A549 (cell line): ENCODE results near the gene PBX3. TPM values are rescaled to one million over a fixed set of nuclear protein-coding genes. Genes with fewer than 3 reads are reported as not detected.

Experiments used
- ATAC-seq, 2 experiments: fragments of 200-7000 bp in 1 of 2; fragments of >200 bp in 1 of 2; cut with Nextera tagmentation in 1 of 2; cut with Tn5 transposase in 1 of 2; 3 replicates each; pipeline versions ENCODE4 v1.8.0 to v1.9.1; 2018 to 2020; ENCODE audit warnings: mild to moderate bottlenecking in 1 of 2, moderate library complexity in 1 of 2
- CTCF ChIA-PET: fragments of 300-600 bp; sonication (Branson Sonifier 250); formaldehyde crosslinking; extraction: SDS; loops from one replicate; lab custom pipeline; 2021; ENCODE audit warnings: antibody characterized with exemption, inconsistent platforms; lab: Yijun Ruan, JAX
- POLR2A ChIA-PET: fragments of 350-600 bp; formaldehyde crosslinking; extraction: SDS; loops from one replicate; lab custom pipeline; 2021; ENCODE audit warnings: antibody characterized with exemption, inconsistent platforms; lab: Yijun Ruan, JAX
- DNase-seq, 2 experiments: peaks; one replicate each; pipeline versions ENCODE4 v3.0.0 to v3.0.0-alpha.2; 2011 to 2016; ENCODE audit warnings: low read depth in 1 of 2, low spot score in 1 of 2
- FAIRE-seq: peaks from 2 replicates; lab custom pipeline; 2011; peaks lifted over from hg19 to GRCh38; lab: Jason Lieb, UNC
- H3K27ac ChIP-seq, 2 experiments: fragments of >200 bp; sonication (Bioruptor Twin); formaldehyde crosslinking; 3 replicates each; pipeline ENCODE4 v1.5.1; 2016 to 2017
- H3K4me1 ChIP-seq: fragments of >200 bp; sonication (Bioruptor Twin); formaldehyde crosslinking; 3 replicates; pipeline ENCODE4 v1.6.1; 2016
- H3K4me2 ChIP-seq: fragments of >200 bp; sonication (Bioruptor Twin); formaldehyde crosslinking; 3 replicates; pipeline ENCODE4 v1.6.1; 2016
- H3K4me3 ChIP-seq: fragments of >200 bp; sonication (Bioruptor Twin); formaldehyde crosslinking; 3 replicates; pipeline ENCODE4 v1.5.1; 2016
- H3K9me3 ChIP-seq: fragments of >200 bp; sonication (Bioruptor Twin); formaldehyde crosslinking; 3 replicates; pipeline ENCODE4 v1.6.1; 2016
- ATOH8 ChIP-seq: fragments of 250-450 bp; sonication (Bioruptor Pico); IDR thresholded peaks from 2 replicates; pipeline ENCODE4 v1.5.0; 2020; ENCODE audit warnings: low read depth, mild to moderate bottlenecking, moderate library complexity
- BHLHE40 ChIP-seq: IDR thresholded peaks from 2 replicates; pipeline ENCODE4 v1.6.1; 2012; ENCODE audit warnings: low read depth, low read length, inconsistent platforms
- CBX2 ChIP-seq: fragments of 200-600 bp; sonication (generic); IDR thresholded peaks from 2 replicates; pipeline ENCODE4 v1.6.1; 2016; ENCODE audit warnings: low read depth, mild to moderate bottlenecking, borderline replicate concordance
- CTCF ChIP-seq: fragments of >200 bp; sonication (Bioruptor Twin); formaldehyde crosslinking; IDR thresholded peaks from 3 replicates; pipeline ENCODE4 v1.5.1; 2016
- ELK1 ChIP-seq: fragments of 150-350 bp; IDR thresholded peaks from 2 replicates; pipeline ENCODE4 v1.6.1; 2014; ENCODE audit warnings: low read depth, mild to moderate bottlenecking, low read length
- EP300 ChIP-seq, 2 experiments: fragments of >200 bp; sonication (Bioruptor Twin); formaldehyde crosslinking; IDR thresholded peaks; 2 replicates in 1 of 2; 3 replicates in 1 of 2; pipeline ENCODE4 v1.6.1; 2016 to 2017
- FOSL2 ChIP-seq, 2 experiments: fragments of 450-650 bp in 1 of 2; fragments of >200 bp in 1 of 2; sonication (Bioruptor Twin) in 1 of 2; formaldehyde crosslinking; IDR thresholded peaks; 2 replicates each; pipeline versions ENCODE4 v1.5.0 to v1.6.1; 2016 to 2020; ENCODE audit warnings: mild to moderate bottlenecking in 1 of 2, moderate library complexity in 1 of 2
- FOXS1 ChIP-seq: fragments of 250-450 bp; sonication (Bioruptor Pico); IDR thresholded peaks from 2 replicates; pipeline ENCODE4 v1.5.0; 2020; ENCODE audit warnings: mild to moderate bottlenecking, moderate library complexity
- HEYL ChIP-seq: fragments of 250-450 bp; sonication (Bioruptor Pico); IDR thresholded peaks from 2 replicates; pipeline ENCODE4 v1.8.0; 2021; ENCODE audit warnings: mild to moderate bottlenecking, moderate library complexity
- HOXA7 ChIP-seq: fragments of 250-450 bp; sonication (Bioruptor Pico); IDR thresholded peaks from 2 replicates; pipeline ENCODE4 v1.5.0; 2020; ENCODE audit warnings: mild to moderate bottlenecking, moderate library complexity
- HOXB5 ChIP-seq: fragments of 250-450 bp; sonication (Bioruptor Pico); IDR thresholded peaks from 2 replicates; pipeline ENCODE4 v1.5.0; 2020; ENCODE audit warnings: mild to moderate bottlenecking, moderate library complexity
- MAFK ChIP-seq: fragments of 450-650 bp; IDR thresholded peaks from 2 replicates; pipeline ENCODE4 v1.6.1; 2014; ENCODE audit not compliant: partially characterized antibody
- MAX ChIP-seq: IDR thresholded peaks from 2 replicates; pipeline ENCODE4 v1.6.1; 2012
- NR3C1 ChIP-seq: fragments of >200 bp; sonication (Bioruptor Twin); formaldehyde crosslinking; IDR thresholded peaks from 3 replicates; pipeline ENCODE4 v1.6.1; 2017
- PBX3 ChIP-seq: IDR thresholded peaks from 2 replicates; pipeline ENCODE4 v1.6.1; 2012
- POLR2AphosphoS2 ChIP-seq: conservative IDR thresholded peaks from 2 replicates; pipeline ENCODE4 v1.6.1; 2012; ENCODE audit warnings: low read length, improper control_type of control experiment, inconsistent platforms
- RAD21 ChIP-seq, 2 experiments: fragments of >200 bp in 1 of 2; sonication (Bioruptor Twin) in 1 of 2; formaldehyde crosslinking in 1 of 2; IDR thresholded peaks in 1 of 2; conservative IDR thresholded peaks in 1 of 2; 2 replicates in 1 of 2; 3 replicates in 1 of 2; pipeline ENCODE4 v1.6.1; 2012 to 2018; ENCODE audit warnings: inconsistent platforms in 1 of 2
- RNF2 ChIP-seq: fragments of 200-600 bp; sonication (generic); IDR thresholded peaks from 2 replicates; pipeline ENCODE4 v1.6.1; 2016; ENCODE audit warnings: low read depth, mild to moderate bottlenecking, antibody characterized with exemption, moderate library complexity, borderline replicate concordance
- USF2 ChIP-seq: fragments of 450-650 bp; IDR thresholded peaks from 2 replicates; pipeline ENCODE4 v1.6.1; 2014; ENCODE audit warnings: antibody characterized with exemption
- ZC3H11A ChIP-seq: fragments of 450-650 bp; IDR thresholded peaks from 2 replicates; pipeline ENCODE4 v1.6.1; 2014; ENCODE audit warnings: antibody characterized with exemption, mild to moderate bottlenecking
- ZNF302 ChIP-seq: fragments of 250-450 bp; sonication (Bioruptor Pico); IDR thresholded peaks from 2 replicates; pipeline ENCODE4 v1.9.0; 2021; ENCODE audit warnings: inconsistent platforms, mild to moderate bottlenecking, moderate library complexity
- ZSCAN20 ChIP-seq: fragments of 250-450 bp; sonication (Bioruptor Pico); IDR thresholded peaks from 2 replicates; pipeline ENCODE4 v1.8.0; 2022; ENCODE audit warnings: mild to moderate bottlenecking, moderate library complexity
- WGBS: methylation state at CpG from one replicate; pipeline ENCODE4 v1.1.6; 2017; ENCODE audit errors: missing lambda C conversion rate; 5-methylcytosine and 5-hydroxymethylcytosine counted together
- polyA plus RNA-seq, 4 experiments: library from polyadenylated mRNA; depleted of rRNA in 3 of 4; stranded (reverse); fragments of >200 nt; fragmentation: RNase III in 1 of 4; extraction: RNeasy Plus Mini Kit Qiagen cat#74134 plus additional on column Dnase treatment in 1 of 4; gene quantifications; 2 replicates in 3 of 4; 3 replicates in 1 of 4; pipeline ENCODE4 v1.2.3, GENCODE V29; 2011 to 2017

PBX3 gene
- polyA plus RNA-seq, 2 of the 4 experiments (the other 2 are of a cell fraction) = 10.7 to 23.5 TPM

GRCh38 chr9:125847735-125848134 lies 100.6 kb downstream of the PBX3 start:
- Histone ChIP-seq H3K27ac (no peak overlapping the region), H3K4me2 (no peak overlapping the region), H3K4me1 (no peaks in the 10 kb centered on the region), H3K9me3 (no peaks in the 10 kb centered on the region), H3K4me3 (no peak overlapping the region)
- DNase-seq (no peak), FAIRE-seq (no peak), ATAC-seq (no peak)
- TF ChIP-seq HEYL (CRISPR knock-in tag) (no peak), FOXS1 (CRISPR knock-in tag) (no peak), MAX (no peak), ZSCAN20 (CRISPR knock-in tag) (no peak), ZNF302 (CRISPR knock-in tag) (no peak), USF2 (no peak), NR3C1 (no peak)
- ChIA-PET POLR2A (no interaction called here), CTCF (no interaction called here)
- 88% methylated on average over 2 of the region's 2 CpGs for WGBS

- FAIRE-seq = no peak
- no peak for ATAC-seq
- H3K4me2 ChIP-seq = no peak overlapping the region
- CTCF ChIA-PET = no interaction called here
- DNase-seq = no peak
- H3K9me3 ChIP-seq = no peaks in the 10 kb centered on the region
- H3K4me1 ChIP-seq = peaks cover 8% of the 10 kb centered on the region; the same call in 2 of the 3 replicates
- 74% methylated on average over 3 of the region's 3 CpGs for WGBS
- H3K27ac ChIP-seq = no peak overlapping the region
- POLR2A ChIA-PET = no interaction called here
- H3K4me3 ChIP-seq = no peak overlapping the region
- TF ChIP-seq CTCF (no peak), MAFK (peak; percentile 87)
- TF ChIP-seq, all 56 proteins: peak for 1
Observed at GRCh38 chr9:125850106-125850632, 103.0 kb downstream of the PBX3 start.

- POLR2A ChIA-PET = no interaction called here
- H3K4me1 ChIP-seq = peaks cover 9% of the 10 kb centered on the region; the same call in 2 of the 3 replicates
- DNase-seq (no peak), ATAC-seq (no peak), FAIRE-seq (no peak)
- no peak overlapping the region for H3K27ac ChIP-seq
- no peaks in the 10 kb centered on the region for H3K9me3 ChIP-seq
- no peak overlapping the region for H3K4me3 ChIP-seq
- TF ChIP-seq HOXB5 (CRISPR knock-in tag) = no peak
- no peak for TF ChIP-seq CTCF
- TF ChIP-seq HOXA7 (CRISPR knock-in tag) = no peak
- TF ChIP-seq ZSCAN20 (CRISPR knock-in tag) = no peak
- TF ChIP-seq RNF2 = no peak
- TF ChIP-seq ATOH8 (CRISPR knock-in tag) = no peak
- no peak for TF ChIP-seq RAD21 (conservative IDR thresholded peaks at IDR 0.05 in 1 of 2, IDR thresholded peaks at IDR 0.05 in 1 of 2)
- no peak for TF ChIP-seq PBX3
- TF ChIP-seq ZC3H11A = no peak
- TF ChIP-seq FOSL2 (IDR thresholded peaks at IDR 0.05) = no peak
- no peak for TF ChIP-seq FOSL2 (CRISPR knock-in tag; IDR thresholded peaks at IDR 0.05)
- no peak for TF ChIP-seq POLR2AphosphoS2
- TF ChIP-seq EP300 (IDR thresholded peaks at IDR 0.05) = no peak
- no peak for TF ChIP-seq CBX2
- no peak for TF ChIP-seq BHLHE40
- TF ChIP-seq ELK1 = no peak
- no peak for TF ChIP-seq FOXS1 (CRISPR knock-in tag)
- WGBS = 66% methylated on average over 1 of the region's 1 CpG
- CTCF ChIA-PET = no interaction called here
- no peak overlapping the region for H3K4me2 ChIP-seq
Observed at GRCh38 chr9:125850763-125851162, 103.6 kb downstream of the PBX3 start.
